Measurements from ENCODE around the gene MFSD1.

Gene MFSD1

DNA sequence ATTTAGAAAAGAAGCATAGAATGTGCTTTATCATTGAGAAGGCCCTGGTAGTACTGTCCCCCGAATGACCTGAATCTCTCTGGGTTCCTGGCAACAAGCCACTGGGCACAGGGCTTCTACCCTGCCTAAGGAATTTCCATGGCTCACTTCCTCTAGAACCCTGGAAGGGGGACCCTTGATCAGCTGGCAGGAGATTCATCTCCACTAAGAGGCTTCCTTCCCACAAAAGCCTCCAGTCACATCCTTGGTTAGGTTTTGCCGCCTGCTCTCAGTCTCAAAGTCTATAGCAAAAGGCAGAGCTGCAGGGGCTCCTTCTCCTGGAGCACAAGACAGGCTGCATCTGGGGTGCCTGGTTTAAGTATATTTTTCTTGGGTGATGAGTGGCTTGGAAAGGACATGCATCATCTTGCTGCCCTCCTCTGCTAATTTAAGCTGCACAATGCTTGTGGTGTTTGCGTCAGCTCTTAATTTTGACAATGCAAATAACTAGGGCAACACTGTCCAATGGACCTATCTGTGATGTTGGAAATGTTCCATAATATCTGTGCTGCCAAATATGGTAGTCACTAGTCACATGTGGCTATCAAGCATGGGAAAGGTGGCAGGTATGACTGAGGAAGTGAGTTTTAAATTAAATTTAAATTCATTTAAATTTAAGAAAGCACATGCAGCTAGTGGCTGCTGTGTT, 36.2 kb upstream of the MFSD1 start:
- CTCF ChIA-PET = interaction anchor here (0.6 to 1.8 kb wide), 6 partner anchors 13 to 105 kb away, joined by 3 to 6 read pairs (median 4); no protein-coding TSS in a partner anchor
- 100% methylated on average over 2 of the region's 3 CpGs for WGBS (ENCODE audit: insufficient coverage)

DNA sequence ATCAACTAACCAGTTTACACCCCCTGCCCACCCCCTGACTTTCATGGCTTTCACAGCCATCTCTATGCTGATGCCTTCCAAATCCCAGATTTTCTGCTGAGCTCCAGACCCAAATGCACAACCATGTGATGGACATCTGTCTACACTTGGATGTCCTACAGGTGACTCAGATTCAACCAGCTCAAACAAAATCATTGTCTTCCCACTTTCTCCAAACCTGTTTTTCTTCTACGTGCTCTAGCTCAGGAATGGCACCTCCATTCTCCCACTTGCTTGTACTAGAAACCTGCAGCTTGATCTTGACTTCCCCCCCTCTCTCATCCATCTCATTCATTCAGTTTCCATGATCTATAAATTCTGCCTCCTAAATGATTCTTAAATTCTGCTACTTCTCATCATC, 35.5 kb upstream of the MFSD1 start:
- no peak for DNase-seq
- Histone ChIP-seq H3K9me3 (ENCODE audit: control extremely low read depth in 1 of 5, control insufficient read depth in 4 of 5, insufficient read depth in 2 of 5, low read depth in 1 of 5, low read length in 4 of 5) (no peaks in the 10 kb centered on the region), H3K4me1 (ENCODE audit: control extremely low read depth in 1 of 4, control insufficient read depth in 4 of 4, insufficient read depth in 4 of 4, low read length in 3 of 4) (no peaks in the 10 kb centered on the region), H3K27me3 (replicated peaks in 2 of 5; ENCODE audit: control insufficient read depth in 4 of 5, insufficient read depth in 5 of 5, low read length in 4 of 5) (no peaks in the 10 kb centered on the region), H3K36me3 (ENCODE audit: control insufficient read depth in 4 of 4, insufficient read depth in 4 of 4, low read length in 3 of 4) (no peaks in the 10 kb centered on the region), H3K4me3 (ENCODE audit: control insufficient read depth in 1 of 7, extremely low read depth in 1 of 7, insufficient read depth in 4 of 7, low read depth in 2 of 7, low read length in 6 of 7) (no peak overlapping the region), H3K27ac (ENCODE audit: insufficient read depth in 1 of 2, low read depth in 1 of 2, low read length in 2 of 2, poor library complexity in 1 of 2, severe bottlenecking in 2 of 2) (no peak overlapping the region)
- CTCF ChIA-PET = interaction anchor here (1.2 to 1.8 kb wide), 3 partner anchors 14 to 39 kb away, joined by 3 to 6 read pairs (median 4); no protein-coding TSS in a partner anchor
- POLR2A ChIA-PET = no interaction called here
- 100% methylated on average over 1 of the region's 1 CpG for WGBS (ENCODE audit: insufficient coverage)

More for the DNA sequence above, 36.2 kb upstream of the MFSD1 start:
- no peak for DNase-seq
- no peak overlapping the region for H3K4me3 ChIP-seq (ENCODE audit: control insufficient read depth in 1 of 7, extremely low read depth in 1 of 7, insufficient read depth in 4 of 7, low read depth in 2 of 7, low read length in 6 of 7)
- H3K4me1 ChIP-seq (ENCODE audit: control extremely low read depth in 1 of 4, control insufficient read depth in 4 of 4, insufficient read depth in 4 of 4, low read length in 3 of 4) = no peaks in the 10 kb centered on the region
- H3K27me3 ChIP-seq (replicated peaks in 2 of 5; ENCODE audit: control insufficient read depth in 4 of 5, insufficient read depth in 5 of 5, low read length in 4 of 5) = no peaks in the 10 kb centered on the region
- POLR2A ChIA-PET = no interaction called here
- no peak overlapping the region for H3K27ac ChIP-seq (ENCODE audit: insufficient read depth in 1 of 2, low read depth in 1 of 2, low read length in 2 of 2, poor library complexity in 1 of 2, severe bottlenecking in 2 of 2)
- H3K9me3 ChIP-seq (ENCODE audit: control extremely low read depth in 1 of 5, control insufficient read depth in 4 of 5, insufficient read depth in 2 of 5, low read depth in 1 of 5, low read length in 4 of 5) = no peaks in the 10 kb centered on the region
- H3K36me3 ChIP-seq (ENCODE audit: control insufficient read depth in 4 of 4, insufficient read depth in 4 of 4, low read length in 3 of 4) = no peaks in the 10 kb centered on the region

DNA sequence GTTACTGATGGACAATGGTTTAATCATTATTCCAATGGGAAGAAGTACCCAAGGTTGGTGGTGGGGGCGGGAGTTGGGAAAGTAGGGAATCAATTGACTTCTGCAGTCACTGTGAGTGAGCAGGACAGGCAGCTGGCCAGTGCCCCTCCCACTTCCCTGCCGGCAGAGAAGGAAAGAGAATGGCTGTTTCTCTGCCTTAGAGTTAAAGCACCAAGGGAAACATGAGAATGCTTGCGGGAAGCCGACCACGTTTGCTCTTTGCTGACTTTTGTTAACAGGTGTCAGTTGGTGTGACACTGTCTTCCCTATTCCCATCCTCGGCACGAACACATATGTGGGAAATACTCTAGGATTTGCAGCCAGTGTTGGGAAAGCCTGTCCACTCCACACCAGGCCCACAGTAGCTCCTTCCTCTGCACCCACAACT, 33.5 kb upstream of the MFSD1 start:
- CTCF ChIA-PET = no interaction called here
- H3K4me3 ChIP-seq (ENCODE audit: control insufficient read depth in 1 of 7, extremely low read depth in 1 of 7, insufficient read depth in 4 of 7, low read depth in 2 of 7, low read length in 6 of 7) = no peak overlapping the region
- WGBS (ENCODE audit: insufficient coverage) = 65% methylated on average over 7 of the region's 7 CpGs

DNA sequence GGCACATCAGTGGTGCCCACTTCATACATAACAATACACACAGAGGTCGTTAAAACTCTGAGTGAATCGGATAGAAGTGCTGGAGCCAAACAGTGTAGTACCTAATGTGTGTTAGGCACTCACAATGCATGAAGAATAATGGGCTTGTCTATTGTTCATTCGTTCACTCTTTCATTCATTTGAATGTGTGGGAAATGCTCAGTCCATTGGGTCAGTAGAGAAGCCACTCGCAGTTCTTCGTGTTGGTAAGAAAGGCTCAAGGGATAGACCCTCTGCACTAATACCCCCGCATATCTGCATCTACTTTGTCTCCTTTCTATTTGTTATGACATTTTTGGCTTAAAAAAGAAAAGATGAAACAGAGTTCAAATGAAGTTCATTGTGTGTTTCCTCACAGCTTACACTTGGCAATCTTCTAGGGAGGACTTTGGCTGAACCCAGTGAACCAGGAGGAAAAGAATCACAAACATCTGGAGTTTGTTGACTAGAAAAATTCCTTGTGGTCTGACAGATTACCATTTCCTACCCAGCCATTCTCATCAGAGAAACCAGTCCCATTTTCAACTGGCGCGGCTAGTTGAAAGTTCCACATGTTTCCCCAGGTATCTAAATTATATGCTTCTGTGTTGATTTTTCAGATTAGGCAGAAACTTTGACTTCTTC, 32.8 kb upstream of the MFSD1 start:
- DNase-seq = no peak

More for the DNA sequence above, 33.5 kb upstream of the MFSD1 start:
- H3K27ac ChIP-seq (ENCODE audit: insufficient read depth in 1 of 2, low read depth in 1 of 2, low read length in 2 of 2, poor library complexity in 1 of 2, severe bottlenecking in 2 of 2) = no peak overlapping the region
- POLR2A ChIA-PET = no interaction called here
- no peaks in the 10 kb centered on the region for H3K4me1 ChIP-seq (ENCODE audit: control extremely low read depth in 1 of 4, control insufficient read depth in 4 of 4, insufficient read depth in 4 of 4, low read length in 3 of 4)
- no peaks in the 10 kb centered on the region for H3K9me3 ChIP-seq (ENCODE audit: control extremely low read depth in 1 of 5, control insufficient read depth in 4 of 5, insufficient read depth in 2 of 5, low read depth in 1 of 5, low read length in 4 of 5)
- no peak for DNase-seq
- no peaks in the 10 kb centered on the region for H3K27me3 ChIP-seq (replicated peaks in 2 of 5; ENCODE audit: control insufficient read depth in 4 of 5, insufficient read depth in 5 of 5, low read length in 4 of 5)
- H3K36me3 ChIP-seq (ENCODE audit: control insufficient read depth in 4 of 4, insufficient read depth in 4 of 4, low read length in 3 of 4) = no peaks in the 10 kb centered on the region

DNA sequence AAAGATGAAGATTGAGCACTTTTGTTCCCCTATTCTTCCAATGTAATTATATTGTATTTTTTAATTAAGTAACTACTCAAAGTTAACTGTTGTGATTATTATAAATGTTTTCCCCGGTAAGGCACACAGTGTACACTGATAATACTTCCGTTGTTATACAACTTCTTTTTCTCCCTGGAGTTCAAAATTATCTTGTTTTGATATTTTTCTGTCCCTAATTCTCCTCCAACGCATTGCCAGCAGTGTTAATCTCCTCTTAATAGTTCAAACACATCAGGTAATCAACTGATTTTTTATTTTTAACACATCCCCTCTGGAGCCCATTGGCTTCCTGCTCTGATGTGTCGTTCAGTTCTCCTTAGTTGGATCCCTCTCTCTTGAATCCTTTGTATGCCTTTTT, 32.3 kb upstream of the MFSD1 start:
- DNase-seq = no peak
- no peaks in the 10 kb centered on the region for H3K4me1 ChIP-seq (ENCODE audit: control extremely low read depth in 1 of 4, control insufficient read depth in 4 of 4, insufficient read depth in 4 of 4, low read length in 3 of 4)
- WGBS (ENCODE audit: insufficient coverage) = 100% methylated on average over 3 of the region's 4 CpGs
- ChIA-PET POLR2A (no interaction called here), CTCF (no interaction called here)
- H3K27me3 ChIP-seq (replicated peaks in 2 of 5; ENCODE audit: control insufficient read depth in 4 of 5, insufficient read depth in 5 of 5, low read length in 4 of 5) = no peaks in the 10 kb centered on the region
- H3K27ac ChIP-seq (ENCODE audit: insufficient read depth in 1 of 2, low read depth in 1 of 2, low read length in 2 of 2, poor library complexity in 1 of 2, severe bottlenecking in 2 of 2) = no peak overlapping the region
- no peak overlapping the region for H3K4me3 ChIP-seq (ENCODE audit: control insufficient read depth in 1 of 7, extremely low read depth in 1 of 7, insufficient read depth in 4 of 7, low read depth in 2 of 7, low read length in 6 of 7)
- H3K9me3 ChIP-seq (ENCODE audit: control extremely low read depth in 1 of 5, control insufficient read depth in 4 of 5, insufficient read depth in 2 of 5, low read depth in 1 of 5, low read length in 4 of 5) = no peaks in the 10 kb centered on the region
- H3K36me3 ChIP-seq (ENCODE audit: control insufficient read depth in 4 of 4, insufficient read depth in 4 of 4, low read length in 3 of 4) = no peaks in the 10 kb centered on the region

More for the DNA sequence above, 32.8 kb upstream of the MFSD1 start:
- 100% methylated on average over 5 of the region's 8 CpGs for WGBS (ENCODE audit: insufficient coverage)
- no peaks in the 10 kb centered on the region for H3K27me3 ChIP-seq (replicated peaks in 2 of 5; ENCODE audit: control insufficient read depth in 4 of 5, insufficient read depth in 5 of 5, low read length in 4 of 5)
- POLR2A ChIA-PET = no interaction called here
- no peaks in the 10 kb centered on the region for H3K9me3 ChIP-seq (ENCODE audit: control extremely low read depth in 1 of 5, control insufficient read depth in 4 of 5, insufficient read depth in 2 of 5, low read depth in 1 of 5, low read length in 4 of 5)
- no peaks in the 10 kb centered on the region for H3K36me3 ChIP-seq (ENCODE audit: control insufficient read depth in 4 of 4, insufficient read depth in 4 of 4, low read length in 3 of 4)
- H3K4me1 ChIP-seq (ENCODE audit: control extremely low read depth in 1 of 4, control insufficient read depth in 4 of 4, insufficient read depth in 4 of 4, low read length in 3 of 4) = no peaks in the 10 kb centered on the region
- H3K27ac ChIP-seq (ENCODE audit: insufficient read depth in 1 of 2, low read depth in 1 of 2, low read length in 2 of 2, poor library complexity in 1 of 2, severe bottlenecking in 2 of 2) = no peak overlapping the region
- CTCF ChIA-PET = no interaction called here
- no peak overlapping the region for H3K4me3 ChIP-seq (ENCODE audit: control insufficient read depth in 1 of 7, extremely low read depth in 1 of 7, insufficient read depth in 4 of 7, low read depth in 2 of 7, low read length in 6 of 7)

DNA sequence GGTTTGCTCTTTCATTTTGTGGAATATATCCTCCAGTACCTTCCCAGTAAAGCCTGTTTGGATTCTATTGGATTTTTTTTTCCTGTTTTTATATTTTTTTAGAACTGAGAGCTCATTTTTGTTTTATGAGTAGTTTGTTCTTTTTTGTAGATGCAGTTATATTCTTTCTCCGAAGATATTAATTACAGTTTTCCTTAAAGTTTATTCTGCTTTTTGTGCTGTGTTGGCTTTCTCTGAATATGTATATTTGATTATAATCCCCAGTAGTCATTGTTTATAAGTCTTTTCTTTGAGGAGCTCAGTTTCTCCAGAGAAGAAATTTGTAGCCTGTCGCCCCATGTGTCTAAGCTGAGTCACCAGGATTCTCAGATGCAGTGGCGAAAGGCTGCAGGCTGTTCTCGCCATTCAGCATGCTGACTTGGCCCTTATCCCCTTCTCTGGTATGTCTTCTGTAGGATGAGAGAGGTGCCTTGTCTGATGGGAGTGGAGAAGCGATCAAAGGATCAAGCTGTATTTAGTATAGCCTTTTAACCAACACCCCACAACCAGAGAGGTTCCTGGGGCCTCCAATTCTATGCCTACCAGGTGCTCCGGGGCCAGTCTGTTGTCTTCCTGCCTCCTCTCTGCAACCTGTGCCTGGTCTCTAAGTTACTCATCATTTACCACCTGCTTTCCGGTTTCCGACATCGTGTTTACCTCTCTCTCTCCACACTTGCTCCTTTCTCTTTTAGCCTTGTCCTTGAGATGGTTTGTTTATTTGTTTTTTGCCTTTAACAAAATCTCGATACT, 31.7 kb upstream of the MFSD1 start:
- DNase-seq = no peak
- no peaks in the 10 kb centered on the region for H3K27me3 ChIP-seq (replicated peaks in 2 of 5; ENCODE audit: control insufficient read depth in 4 of 5, insufficient read depth in 5 of 5, low read length in 4 of 5)
- H3K4me3 ChIP-seq (ENCODE audit: control insufficient read depth in 1 of 7, extremely low read depth in 1 of 7, insufficient read depth in 4 of 7, low read depth in 2 of 7, low read length in 6 of 7) = no peak overlapping the region
- ChIA-PET POLR2A (no interaction called here), CTCF (no interaction called here)
- no peak overlapping the region for H3K27ac ChIP-seq (ENCODE audit: insufficient read depth in 1 of 2, low read depth in 1 of 2, low read length in 2 of 2, poor library complexity in 1 of 2, severe bottlenecking in 2 of 2)
- no peaks in the 10 kb centered on the region for H3K36me3 ChIP-seq (ENCODE audit: control insufficient read depth in 4 of 4, insufficient read depth in 4 of 4, low read length in 3 of 4)
- H3K4me1 ChIP-seq (ENCODE audit: control extremely low read depth in 1 of 4, control insufficient read depth in 4 of 4, insufficient read depth in 4 of 4, low read length in 3 of 4) = no peaks in the 10 kb centered on the region
- WGBS (ENCODE audit: insufficient coverage) = 100% methylated on average over 5 of the region's 10 CpGs
- no peaks in the 10 kb centered on the region for H3K9me3 ChIP-seq (ENCODE audit: control extremely low read depth in 1 of 5, control insufficient read depth in 4 of 5, insufficient read depth in 2 of 5, low read depth in 1 of 5, low read length in 4 of 5)

All from common myeloid progenitor, CD34-positive (primary cell).